NCI-H187 (cell line): Measurements from ENCODE around the gene CAMK2N2.

ENCODE experiments used
- DNase-seq, 2 experiments: peaks; one replicate each; lab custom pipeline; 2025; lab: John Stamatoyannopoulos, UW

CAMK2N2 gene

DNA sequence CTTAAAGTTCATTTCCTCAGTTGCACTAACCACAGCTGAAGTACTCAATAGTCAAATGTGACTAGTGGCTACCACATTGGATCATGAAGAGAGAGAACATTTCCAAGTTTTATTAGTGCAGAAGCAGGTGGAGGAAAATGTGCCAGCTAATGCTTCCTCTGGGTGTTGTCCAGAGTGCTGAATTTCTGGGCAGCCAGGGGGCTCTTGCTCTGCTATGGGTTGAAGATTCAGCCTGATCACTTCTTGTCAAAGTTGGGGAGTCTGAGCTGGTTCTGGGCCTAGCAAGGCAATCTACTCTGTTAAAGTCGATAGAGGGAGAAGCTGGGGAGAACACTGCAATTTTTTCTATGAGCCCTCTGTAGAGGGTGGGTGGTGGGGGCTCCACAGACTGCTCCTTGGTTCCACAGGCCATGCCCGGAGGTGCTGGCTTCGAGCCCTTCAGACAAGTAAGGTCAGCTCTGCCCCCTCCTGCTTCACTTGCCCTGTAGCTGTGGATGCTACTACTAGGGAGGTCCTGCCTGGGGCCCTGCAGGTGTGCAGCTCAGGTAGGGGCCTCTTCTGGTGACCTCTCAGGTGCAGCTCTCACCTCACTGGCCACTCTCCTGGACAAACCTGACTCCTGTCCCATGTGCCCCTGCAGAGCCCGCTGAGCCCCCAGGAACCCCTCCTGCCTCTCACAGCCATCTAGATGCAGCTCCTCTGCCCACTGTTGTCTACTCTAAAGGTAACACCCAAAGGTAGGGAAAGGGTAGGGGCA is 20.8 kb downstream of the CAMK2N2 start:
- DNase-seq, result no peak

DNA sequence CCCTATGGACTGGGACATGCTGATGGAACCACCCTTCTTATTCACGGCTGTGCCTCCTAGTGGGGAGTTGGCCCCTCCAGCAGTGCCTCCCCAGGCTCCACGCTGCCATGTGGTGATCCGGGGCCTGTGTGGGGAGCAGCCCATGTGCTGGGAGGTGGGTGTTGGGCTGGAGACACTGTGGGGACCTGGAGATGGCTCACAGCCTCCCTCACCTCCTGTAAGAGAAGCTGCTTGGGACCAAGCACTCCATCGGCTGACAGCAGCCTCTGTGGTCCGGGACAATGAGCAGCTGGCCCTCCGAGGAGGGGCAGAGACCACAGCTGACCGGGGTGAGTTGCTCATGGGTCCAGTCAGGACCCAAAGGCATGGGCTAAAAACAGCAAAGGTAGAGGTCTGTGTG is 21.6 kb downstream of the CAMK2N2 start:
- no peak for DNase-seq

DNA sequence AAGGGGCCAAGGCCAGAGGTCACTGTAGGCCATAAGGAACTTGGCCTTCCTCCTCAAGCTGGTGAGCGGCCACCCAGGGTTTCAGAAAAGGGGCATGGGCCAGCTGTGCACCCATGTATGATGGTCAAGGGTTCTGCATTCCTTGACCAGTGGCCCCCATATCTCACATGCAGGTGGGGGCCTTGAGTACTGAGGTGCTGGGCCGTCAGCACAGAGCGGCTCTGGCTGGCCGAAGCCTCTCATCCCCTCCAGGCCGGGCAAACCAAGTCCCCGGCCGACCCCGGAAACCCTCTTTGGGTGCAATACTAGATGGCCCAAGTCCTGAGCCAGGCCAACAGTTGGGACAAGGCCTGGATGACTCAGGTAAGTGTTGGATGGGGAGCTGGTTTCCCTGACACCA is 22.1 kb downstream of the CAMK2N2 start:
- no peak for DNase-seq

DNA sequence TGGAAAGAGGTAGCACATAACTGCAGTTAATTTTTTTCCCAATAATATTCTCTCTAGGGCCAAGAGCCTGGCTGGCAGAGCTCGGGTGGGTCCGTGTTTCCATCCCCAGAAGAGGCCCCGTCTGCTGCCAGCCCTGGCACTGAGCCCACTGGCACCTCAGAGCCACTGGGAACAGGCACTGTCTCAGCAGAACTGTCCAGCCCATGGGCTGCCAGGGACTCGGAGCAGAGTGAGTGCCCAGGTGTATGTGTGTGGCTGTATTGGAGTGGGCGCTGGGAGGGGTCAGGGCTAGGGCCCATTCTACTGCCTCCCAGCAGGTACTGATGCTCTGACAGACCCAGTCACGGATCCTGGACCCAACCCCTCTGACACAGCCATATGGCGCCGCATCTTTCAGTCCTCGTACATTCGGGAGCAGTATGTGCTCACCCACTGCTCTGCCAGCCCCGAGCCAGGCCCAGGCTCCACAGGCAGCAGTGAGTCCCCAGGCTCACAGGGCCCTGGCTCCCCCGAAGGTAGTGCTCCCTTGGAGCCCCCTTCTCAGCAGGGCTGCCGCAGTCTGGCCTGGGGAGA is 23.0 kb downstream of the CAMK2N2 start:
- DNase-seq, result no peak

DNA sequence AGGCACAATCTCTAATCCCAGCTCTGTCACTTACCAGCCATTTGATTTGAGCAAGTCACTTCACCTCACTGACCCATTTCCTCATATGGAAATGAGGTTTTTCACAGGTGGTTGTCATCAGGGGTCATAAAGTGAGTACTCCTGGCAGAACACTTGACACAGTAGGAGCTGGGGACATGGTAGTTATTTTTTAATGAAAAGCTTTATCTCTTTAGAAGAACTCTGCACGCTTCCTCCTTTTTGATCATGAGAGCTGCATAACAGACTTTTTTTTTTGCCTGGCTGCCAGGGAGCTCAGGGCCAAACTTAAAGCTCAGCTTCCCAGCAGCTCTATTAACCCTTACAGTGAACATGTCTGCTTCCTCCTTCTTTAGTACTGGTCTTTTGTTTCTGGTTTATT is 23.5 kb downstream of the CAMK2N2 start:
- no peak for DNase-seq

DNA sequence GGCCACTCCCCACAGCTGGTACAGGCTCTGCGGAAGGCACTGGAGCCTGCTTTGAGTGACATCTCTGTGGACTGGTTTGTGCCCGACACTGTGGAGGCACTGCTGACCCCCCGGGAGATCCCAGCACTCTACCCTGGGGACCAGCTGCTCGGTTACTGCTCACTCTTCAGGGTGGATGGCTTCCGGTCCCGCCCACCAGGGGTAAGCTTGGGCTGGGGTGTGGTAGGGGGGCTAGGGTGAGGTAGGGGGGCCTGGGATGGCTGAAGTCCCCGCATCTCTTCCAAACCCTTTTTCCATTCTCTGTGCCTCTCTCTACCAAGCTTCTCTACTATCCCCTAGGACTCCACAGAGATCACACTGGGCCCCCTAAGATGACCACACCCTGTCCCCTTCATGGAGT is 24.1 kb downstream of the CAMK2N2 start:
- no peak for DNase-seq

DNA sequence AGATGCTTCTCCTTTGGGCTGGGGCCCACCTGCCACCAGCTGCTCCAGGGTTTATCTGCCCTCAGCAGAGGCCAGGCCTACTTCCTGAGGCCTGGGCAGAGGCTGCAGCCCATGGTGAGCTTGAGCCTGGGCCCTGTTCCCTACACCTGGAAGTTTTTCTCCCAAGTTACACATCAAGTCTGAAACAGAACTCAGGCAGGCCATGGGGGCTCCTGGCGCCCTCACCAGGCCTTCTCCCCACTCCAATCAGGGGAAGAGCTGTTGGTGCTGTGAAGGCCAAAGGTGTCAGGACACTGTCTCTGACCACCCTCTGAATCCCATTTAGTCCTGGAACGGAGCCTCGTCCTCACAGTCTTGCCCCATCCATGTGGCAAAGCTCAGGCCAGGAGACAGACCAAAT is 24.7 kb downstream of the CAMK2N2 start:
- DNase-seq, result no peak

DNA sequence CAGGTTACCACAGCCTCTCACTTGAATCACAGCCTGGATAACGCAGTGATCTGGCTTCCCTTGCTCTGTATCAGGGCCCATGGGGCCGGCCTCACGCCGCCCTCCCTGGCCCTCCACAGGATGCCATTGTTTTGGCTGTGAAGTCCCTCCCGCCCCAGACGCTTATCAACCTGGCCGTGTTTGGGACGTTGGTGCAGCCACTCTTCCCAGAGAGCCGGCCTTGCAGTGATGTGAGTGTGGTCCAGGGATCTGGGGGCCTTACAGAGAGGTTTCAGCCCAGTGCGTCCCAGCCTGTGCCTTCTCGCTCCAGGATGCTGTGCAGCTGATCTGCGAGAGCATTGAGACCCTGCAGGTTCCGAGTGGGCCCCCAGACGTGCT is 25.3 kb downstream of the CAMK2N2 start:
- no peak for DNase-seq

DNA sequence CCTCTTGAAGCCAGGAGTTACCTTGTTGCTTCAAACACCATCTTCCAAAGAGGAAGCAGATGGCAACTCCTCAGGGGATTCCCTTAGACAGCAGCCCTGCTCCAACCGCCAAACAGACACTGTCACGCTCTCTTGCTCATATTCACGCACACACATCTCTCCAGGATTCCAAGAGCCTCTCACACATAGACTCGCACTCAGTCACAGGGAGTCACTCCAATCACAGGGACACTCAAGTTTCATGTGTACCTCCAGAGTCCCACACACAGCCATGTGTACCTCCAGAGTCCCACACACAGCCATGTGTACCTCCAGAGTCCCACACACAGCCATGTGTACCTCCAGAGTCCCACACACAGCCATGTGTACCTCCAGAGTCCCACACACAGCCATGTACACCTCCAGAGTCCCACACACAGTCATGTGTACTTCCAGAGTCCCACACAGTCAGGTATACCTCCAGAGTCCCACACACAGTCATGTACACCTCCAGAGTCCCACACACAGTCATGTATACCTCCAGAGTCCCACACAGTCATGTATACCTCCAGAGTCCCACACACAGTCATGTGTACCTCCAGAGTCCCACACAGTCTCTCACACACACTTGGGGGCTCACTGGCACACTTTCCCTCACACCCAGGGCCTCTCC is 25.8 kb downstream of the CAMK2N2 start:
- peak in 1 of 2 experiments; percentile 41 for DNase-seq

DNA sequence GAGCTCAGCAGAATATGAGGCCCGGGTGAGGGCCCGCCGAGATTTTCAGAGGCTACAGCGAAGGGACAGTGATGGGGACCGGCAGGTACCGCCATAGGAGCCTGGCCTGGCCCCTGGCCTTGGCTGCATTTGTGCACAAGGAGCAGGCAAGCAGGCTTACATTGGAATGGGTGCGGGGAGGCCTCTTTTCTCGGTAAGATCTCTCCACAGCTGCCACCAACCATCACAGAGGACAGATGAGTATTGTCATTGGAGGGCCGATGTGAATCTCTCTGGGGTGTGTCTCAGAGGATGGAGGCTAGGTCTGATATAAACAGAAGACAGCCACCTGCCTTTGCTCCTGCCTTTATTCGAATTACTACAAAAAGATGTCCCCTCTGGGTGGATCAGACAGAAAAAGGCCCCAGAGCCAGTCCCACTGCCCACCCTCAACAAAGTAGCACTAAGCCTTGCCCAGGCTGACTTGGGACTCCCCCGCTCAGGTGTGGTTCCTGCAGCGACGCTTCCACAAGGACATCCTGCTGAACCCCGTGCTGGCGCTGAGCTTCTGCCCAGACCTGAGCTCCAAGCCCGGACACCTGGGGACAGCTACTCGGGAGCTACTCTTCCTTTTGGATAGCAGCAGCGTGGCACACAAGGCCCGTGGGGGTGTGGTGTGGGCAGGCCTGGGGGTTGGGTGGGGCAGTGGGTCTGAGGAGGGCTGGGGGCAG is 26.5 kb downstream of the CAMK2N2 start:
- no peak for DNase-seq

DNA sequence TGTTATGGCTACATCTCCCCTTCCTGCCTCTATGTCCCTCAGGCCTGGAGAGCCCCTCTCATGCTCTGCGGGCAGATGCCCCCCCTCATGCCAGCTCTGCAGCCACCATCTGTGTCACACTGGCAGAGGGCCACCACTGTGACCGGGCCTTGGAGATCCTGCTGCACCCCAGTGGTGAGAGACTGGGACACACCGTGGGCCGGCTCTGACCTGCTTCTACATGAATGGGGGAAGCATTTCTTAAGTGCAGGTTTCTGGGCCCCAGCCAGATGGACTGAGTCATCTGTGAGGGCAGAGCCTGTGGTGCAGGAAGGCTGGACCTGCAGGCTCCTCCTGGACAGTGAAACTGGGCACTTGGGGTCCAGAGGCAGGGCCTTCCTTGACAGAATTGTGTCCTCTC is 27.1 kb downstream of the CAMK2N2 start:
- DNase-seq, result no peak

DNA sequence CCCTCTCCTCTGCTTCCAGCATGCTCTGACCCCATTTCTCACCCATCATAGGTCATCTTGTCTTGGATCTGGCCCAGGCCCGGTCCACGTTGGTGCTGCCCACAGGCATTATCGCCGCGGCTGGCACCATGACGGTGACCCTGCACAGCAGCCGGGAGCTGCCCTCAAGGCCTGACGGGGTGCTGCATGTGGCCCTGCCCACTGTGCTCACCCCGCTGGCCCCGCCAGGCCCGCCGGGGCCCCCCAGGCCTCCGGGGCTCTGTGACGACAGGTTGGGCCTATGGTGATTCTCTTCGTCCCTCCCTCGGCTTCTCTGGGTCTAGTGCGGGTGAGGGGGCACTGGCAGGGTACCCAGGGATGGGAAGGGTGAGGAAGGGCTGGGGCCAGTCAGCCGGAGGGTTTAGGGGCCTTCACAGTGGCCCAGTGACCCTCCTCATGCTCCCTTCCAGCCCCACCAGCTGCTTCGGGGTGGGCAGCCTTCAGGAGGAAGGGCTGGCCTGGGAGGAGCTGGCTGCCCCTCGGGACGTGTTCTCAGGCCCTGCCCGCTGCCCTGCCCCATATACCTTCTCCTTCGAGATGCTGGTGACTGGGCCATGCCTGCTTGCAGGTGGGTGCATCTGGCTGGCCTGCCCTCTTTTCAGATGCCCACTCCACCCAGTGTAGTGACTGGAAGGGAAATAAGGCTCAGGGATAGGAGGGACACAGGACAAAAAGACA is 28.1 kb downstream of the CAMK2N2 start:
- DNase-seq, result no peak

DNA sequence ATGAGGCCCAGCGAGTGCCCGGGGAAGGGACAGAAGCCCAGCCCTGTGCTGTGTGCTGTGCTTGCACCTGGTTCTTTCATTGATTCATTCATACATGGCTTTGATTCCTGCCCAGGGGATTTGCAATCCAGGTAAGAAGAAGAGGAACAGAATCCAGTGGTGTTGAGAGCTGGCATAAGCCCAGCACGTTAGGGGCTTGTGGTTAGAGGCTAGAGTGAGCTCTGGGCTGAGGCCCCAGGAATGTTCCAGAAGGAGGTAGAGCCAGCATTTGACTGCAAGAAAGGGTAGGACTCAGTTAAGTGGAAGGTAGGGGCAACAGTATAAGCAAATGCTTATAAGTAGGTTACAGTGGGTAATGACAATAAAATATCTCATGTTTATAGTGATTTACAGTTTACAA is 29.7 kb downstream of the CAMK2N2 start:
- no peak for DNase-seq

DNA sequence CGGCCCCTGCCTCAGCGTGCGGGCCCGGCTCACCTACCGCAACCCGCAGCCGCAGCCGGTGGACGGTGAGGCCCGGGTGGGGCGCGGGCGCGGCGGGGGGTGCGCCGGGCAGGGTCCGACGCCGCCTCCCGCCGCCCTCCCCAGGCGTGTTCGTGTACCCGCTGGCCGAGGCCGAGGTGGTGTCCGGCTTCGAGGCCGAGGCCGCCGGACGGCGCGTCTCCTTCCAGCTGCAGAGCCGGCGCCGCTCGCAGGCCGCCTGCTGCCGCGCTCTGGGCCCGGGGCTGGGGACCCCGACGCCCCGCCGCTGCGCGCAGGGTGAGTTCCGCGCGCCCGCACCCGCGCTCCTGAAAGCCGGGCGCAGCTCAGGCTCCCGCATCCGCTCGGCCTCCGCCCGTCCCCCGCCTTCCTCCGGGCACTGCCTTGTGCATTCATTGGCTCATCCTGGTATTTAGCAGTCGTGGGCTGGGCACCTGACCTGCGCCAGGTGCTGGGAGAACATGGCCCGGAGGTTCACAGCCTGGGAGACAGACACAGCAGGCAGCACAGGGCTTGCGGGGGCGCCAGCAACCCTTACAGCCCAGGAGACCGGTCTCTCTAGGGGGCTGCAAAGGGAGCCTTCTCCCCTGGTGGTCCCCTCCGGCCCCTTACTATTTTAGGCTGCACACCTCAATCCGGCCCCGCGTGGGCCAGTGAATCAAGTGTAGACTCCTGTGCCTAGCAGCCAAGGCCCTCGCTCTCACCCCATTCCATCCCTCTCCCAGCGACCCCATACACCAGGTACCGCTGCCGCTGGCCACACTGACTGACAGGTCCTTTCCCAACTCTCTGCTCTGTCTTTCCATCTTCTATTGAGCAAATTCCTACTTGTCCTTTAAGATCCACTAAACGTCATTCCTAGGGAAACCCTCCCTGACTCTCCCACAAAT is 30.5 kb downstream of the CAMK2N2 start:
- no peak for DNase-seq

DNA sequence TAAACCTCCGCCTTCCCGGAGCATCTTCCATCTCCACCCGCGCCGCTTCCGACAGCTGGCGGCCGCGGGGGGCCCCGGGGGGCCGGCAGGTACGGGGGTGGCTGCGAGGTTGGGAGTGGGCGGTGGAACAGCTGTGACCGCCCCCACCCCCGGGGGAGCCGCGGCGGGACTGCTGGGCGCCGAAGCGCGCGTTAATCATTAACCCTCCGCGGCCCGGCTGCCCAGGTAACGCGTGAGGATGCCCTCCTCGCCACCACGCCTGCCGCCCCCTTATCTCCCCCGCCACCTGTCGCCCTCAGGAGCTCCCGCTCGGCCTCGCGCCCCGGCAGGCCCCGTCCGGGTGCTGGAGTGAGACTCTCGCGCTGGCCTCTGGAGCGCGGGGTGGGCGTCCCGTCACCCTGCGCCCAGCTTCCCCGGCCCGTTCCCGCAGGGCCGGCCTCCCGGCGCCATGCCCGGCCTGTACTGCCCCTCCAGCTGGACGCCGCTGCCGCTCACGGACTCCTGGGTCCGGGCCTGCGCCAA is 31.2 kb downstream of the CAMK2N2 start:
- no peak for DNase-seq

DNA sequence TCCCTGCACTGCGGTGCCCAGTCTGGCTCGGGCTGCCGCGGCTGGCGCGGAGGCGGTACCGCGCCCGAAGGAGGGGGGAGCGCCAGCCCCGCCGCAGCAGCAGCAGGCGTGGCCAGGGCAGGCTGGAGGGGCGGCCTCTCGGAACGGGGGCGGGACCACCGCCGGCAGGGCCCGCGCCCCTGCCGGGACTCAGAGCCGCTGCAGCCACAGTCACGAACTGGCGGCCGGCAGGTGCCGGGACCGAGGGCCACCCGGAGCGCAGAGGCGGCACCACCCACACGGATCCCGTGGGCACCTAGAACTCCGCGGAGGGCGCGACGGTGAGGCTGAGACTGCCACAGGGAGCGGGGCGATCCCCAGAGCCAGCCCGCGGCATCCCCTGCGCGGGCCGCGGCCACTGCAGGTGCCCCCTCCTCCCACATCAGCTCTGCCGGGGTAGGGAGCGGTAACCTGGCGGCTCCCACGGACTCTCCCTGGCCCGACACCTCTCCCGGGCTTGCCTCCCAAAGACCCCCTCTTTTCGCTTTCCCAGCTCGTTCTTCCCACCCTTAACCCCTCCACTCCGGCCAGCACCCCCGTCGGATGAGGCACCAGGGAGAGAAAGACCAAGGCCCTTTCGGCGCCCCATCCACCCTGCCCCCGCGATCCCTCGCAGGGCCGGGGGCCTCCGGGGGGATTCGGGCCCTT is 31.8 kb downstream of the CAMK2N2 start, which contains the start of gene VWA5B2:
Gene VWA5B2 (plus strand): TSS at position 192 of the 687 bp plus-strand sequence. CDS start 944 bp downstream, outside the sequence.
- peak in 1 of 2 experiments; percentile 39 for DNase-seq

DNA sequence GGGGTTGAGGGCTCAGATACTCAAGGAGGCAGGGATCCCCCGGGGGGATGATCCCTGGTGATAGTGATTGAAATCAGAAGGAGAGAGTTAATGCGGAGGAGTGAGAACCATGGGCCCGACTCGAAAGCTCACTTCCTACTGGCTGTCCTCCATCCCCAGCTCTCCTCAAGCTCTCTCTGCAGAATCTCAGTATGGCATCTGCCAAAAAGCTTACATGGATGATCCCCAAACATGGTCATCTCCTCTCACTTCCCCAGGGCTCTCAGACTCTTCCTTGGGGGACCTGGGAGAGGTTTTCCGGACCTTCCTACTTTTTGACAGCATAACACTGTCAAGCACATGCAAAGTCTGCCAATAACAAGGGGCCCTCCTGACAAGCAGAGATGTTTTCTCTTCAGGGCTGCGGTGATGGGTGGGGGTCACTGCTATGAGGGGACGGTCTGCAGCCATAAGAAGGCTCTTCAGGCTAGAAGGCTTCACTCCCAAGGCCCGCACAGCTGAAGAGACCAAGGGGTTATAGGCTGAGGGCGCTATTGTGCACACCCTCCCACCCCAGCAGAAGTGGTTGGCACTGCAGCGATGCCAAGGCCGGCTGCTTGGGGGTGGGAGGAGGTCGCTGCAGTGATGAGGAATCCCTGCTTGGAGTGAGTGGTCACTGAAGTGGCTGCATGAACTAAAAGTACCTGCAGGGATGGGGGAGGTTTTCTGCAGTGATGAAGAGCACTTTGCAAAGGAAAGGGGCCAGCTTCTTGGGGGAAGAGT is 32.8 kb downstream of the CAMK2N2 start:
- no peak for DNase-seq

DNA sequence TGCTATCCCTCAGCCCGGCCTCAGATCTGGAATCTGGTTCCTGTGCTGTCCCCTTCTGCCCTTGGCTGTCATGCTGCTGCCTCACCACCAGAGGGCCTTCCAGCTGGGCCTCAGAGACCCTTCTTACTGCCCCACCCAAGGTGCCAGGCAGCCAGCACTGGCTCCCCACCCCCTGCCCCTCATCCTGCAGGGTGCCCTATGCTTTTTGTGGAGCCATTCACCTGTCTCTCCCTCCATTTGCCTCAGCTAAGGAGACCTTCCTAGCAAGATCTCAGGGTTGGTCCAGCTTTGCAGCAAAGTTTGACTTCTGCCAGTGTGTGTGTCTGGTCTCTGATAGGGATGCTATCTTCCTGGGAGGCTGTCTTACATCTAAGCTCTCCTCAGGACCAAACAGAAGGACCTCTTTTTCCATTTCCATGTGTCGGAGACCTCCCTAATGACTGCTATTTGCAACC is 33.8 kb downstream of the CAMK2N2 start:
- no peak for DNase-seq

DNA sequence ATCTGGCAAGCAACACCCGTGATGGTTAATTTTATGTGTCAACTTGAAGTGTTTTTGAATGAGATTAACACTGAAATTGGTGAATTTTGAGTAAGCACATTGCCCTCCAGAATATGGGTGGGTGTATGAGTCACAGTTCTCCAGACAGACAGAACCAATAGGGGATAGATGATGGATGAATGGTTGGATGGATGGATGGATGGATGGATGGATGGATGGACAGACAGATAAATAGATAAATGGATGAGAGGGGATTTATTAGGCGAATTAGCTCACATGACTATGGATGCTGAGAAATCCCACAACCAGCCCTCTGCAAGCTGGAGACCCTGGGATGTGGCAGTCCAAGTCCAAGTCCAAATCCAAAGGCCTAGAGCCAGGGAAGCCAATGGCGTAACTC is 37.4 kb downstream of the CAMK2N2 start:
- no peak for DNase-seq
